ENCODE results near the gene RFX2.

DNA sequence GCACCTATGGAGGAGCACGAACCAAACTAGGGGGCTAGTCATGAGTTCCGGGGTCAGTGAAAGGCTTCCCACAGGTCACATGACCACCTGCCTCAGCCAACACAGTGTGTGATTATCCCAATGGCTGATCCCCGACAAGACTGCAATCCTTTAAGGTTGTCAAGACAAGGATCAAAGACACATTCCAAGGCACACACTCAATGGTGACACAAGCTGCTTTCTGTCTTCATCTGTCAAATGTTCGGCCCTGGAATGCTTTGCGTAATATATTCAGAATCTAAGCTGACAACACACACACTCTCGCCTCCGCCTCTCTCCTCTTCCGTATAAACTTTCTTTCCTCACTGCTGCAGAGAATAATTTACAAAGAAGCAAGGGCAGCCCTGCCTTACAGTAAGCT lies 144.1 kb downstream of the RFX2 start:
- TF ChIP-seq, protein P1, sequence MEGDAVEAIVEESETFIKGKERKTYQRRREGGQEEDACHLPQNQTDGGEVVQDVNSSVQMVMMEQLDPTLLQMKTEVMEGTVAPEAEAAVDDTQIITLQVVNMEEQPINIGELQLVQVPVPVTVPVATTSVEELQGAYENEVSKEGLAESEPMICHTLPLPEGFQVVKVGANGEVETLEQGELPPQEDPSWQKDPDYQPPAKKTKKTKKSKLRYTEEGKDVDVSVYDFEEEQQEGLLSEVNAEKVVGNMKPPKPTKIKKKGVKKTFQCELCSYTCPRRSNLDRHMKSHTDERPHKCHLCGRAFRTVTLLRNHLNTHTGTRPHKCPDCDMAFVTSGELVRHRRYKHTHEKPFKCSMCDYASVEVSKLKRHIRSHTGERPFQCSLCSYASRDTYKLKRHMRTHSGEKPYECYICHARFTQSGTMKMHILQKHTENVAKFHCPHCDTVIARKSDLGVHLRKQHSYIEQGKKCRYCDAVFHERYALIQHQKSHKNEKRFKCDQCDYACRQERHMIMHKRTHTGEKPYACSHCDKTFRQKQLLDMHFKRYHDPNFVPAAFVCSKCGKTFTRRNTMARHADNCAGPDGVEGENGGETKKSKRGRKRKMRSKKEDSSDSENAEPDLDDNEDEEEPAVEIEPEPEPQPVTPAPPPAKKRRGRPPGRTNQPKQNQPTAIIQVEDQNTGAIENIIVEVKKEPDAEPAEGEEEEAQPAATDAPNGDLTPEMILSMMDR (IDR thresholded peaks at IDR 0.05; ENCODE audit: poor library complexity) = no peak
- TF ChIP-seq EZH2 (IDR thresholded peaks at IDR 0.05; ENCODE audit: borderline replicate concordance) (no peak), EZH2phosphoT487 (IDR thresholded peaks at IDR 0.05; ENCODE audit: low read depth, severe bottlenecking, unreplicated experiment) (no peak)
